ENCODE data around the gene ALOX12.

Gene ALOX12

DNA sequence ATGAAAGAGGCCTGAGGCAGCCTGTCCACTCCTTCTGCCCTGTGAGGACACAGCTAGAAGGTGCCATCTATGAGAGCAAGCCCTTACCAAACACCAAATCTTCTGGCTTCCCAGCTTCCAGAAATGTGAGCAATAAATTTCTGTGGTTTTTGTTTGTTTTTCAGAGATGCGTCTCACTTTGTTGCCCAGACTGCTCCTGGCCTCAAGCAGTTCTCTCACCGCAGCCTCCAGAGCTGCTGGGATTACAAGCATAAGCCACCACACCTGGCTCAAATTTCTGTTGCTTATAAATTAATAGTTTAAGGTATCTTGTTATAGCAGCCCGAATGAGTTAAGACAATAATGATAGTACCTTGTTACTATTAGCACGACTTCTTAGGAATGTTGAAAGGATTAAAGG is 60.5 kb downstream of the ALOX12 start:
- no peaks in the 10 kb centered on the region for H3K36me3 Mint-ChIP-seq (ENCODE audit: low read depth)
- no peak for DNase-seq
- no peak overlapping the region for H3K27ac Mint-ChIP-seq
- no peaks in the 10 kb centered on the region for H3K9me3 Mint-ChIP-seq
- peaks cover 20% of the 10 kb centered on the region for H3K4me1 Mint-ChIP-seq
- TF ChIP-seq, protein P1, sequence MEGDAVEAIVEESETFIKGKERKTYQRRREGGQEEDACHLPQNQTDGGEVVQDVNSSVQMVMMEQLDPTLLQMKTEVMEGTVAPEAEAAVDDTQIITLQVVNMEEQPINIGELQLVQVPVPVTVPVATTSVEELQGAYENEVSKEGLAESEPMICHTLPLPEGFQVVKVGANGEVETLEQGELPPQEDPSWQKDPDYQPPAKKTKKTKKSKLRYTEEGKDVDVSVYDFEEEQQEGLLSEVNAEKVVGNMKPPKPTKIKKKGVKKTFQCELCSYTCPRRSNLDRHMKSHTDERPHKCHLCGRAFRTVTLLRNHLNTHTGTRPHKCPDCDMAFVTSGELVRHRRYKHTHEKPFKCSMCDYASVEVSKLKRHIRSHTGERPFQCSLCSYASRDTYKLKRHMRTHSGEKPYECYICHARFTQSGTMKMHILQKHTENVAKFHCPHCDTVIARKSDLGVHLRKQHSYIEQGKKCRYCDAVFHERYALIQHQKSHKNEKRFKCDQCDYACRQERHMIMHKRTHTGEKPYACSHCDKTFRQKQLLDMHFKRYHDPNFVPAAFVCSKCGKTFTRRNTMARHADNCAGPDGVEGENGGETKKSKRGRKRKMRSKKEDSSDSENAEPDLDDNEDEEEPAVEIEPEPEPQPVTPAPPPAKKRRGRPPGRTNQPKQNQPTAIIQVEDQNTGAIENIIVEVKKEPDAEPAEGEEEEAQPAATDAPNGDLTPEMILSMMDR (IDR thresholded peaks at IDR 0.05), result no peak
- H3K27me3 Mint-ChIP-seq (ENCODE audit: low read depth, poor library complexity), result no peaks in the 10 kb centered on the region
- H3K4me3 Mint-ChIP-seq, result no peak overlapping the region

DNA sequence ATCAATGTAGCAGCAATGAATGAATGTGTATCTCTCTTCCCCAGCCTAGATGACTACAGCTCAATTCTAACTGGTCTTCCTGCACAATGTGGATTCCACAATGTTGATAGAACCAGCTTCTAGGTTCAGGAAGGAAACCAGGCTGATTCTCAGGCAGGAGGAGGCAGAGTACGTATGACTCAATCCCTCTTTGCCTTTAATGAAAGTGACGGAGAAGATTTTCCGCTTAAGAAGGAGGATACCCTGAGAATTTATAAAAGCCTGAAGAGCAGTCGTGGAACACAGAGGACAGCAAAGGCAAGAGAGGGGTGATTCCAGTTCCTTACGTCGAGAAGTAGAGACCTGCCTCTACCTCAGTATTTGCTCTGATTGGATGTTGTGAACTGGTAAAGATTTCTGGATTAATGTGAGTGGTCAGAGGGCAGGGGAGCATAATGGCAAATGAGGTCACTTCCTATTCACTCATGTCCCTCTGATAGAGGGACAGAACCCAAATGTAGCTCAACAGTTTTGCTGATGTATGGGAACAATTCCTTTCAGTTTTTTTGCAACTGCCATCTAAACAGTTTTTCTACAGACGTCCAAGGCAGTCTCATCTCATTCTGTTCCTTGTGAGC is 63.1 kb downstream of the ALOX12 start:
- no peak for DNase-seq
- TF ChIP-seq, protein P1 (IDR thresholded peaks at IDR 0.05), result no peak
- Mint-ChIP-seq H3K4me1 (peaks cover 24% of the 10 kb centered on the region), H3K9me3 (no peaks in the 10 kb centered on the region), H3K36me3 (ENCODE audit: low read depth) (no peaks in the 10 kb centered on the region), H3K4me3 (no peak overlapping the region), H3K27me3 (ENCODE audit: low read depth, poor library complexity) (no peaks in the 10 kb centered on the region), H3K27ac (peak overlapping the region; percentile 26)

Data from nephron progenitor cell (in vitro differentiated cells).